ENCODE measurements around the gene EDN3. TPM values are rescaled to one million over a fixed set of nuclear protein-coding genes. Genes with fewer than 3 reads are reported as not detected.
A peak's percentile ranks its signal among the peaks of the same experiment; 100 is the strongest.

EDN3 gene
- total RNA-seq, 2 donors from 2014 or later = not detected

DNA sequence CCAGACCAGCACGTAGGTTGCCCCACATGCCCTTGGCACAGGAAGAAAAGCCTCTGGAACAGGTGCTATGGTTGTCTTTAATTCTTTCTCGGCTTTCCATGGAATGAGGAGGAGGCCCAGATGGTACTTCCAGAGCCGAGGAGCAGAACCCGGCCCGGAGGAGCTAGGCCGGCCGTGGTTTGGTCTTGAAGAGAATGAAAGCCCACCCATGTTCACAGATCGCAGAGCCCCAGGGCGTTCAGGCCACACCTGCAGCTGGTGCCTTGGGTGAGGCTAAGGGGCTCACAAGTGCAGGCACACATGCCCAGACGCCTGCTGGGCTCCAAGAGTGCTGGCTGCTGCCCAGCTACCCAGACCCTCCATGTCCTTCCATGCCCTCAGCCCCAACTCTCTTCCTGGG, 20.0 kb downstream of the EDN3 start:
- peaks cover 2% of the 10 kb centered on the region for H3K4me1 Mint-ChIP-seq

DNA sequence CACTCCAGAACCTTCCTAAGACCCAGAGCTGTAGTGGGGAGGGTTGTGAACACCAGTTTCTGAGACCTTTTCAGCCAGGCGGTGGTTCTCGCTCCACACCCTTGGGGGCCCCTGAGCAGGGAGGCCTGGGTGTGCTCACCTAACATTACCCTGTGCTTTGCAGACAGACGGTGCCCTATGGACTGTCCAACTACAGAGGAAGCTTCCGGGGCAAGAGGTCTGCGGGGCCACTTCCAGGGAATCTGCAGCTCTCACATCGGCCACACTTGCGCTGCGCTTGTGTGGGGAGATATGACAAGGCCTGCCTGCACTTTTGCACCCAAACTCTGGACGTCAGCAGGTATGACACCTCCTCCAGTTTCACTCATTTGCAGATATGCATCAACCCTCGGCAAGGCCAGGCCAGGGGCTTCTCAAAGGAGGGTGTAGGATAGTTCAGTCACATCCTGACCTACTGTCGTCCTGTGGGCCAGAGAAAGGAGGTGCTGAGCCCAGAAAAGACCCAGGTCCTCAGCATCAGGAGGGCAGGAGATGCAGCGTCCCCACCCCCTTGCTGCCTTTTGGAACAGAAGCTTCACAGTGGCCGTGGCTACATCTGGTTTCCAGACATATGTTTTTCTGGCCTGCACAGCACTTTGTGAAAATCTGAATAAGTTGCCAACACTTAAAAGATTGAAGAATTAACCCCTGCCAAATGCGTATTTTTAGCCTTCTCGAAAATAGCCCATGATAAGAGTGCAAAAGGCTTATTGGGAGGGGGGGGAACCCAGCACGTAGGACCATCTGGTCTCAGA, 20.6 kb downstream of the EDN3 start:
- H3K9me3 Mint-ChIP-seq = peaks cover 3% of the 10 kb centered on the region
- peaks cover 3% of the 10 kb centered on the region for H3K4me1 ChIP-seq (ENCODE audit: control insufficient read depth, insufficient read depth, low read length)
- no peak overlapping the region for H3K4me3 ChIP-seq (ENCODE audit: low read length)
- no peak for TF ChIP-seq CTCF (conservative IDR thresholded peaks at IDR 0.05)
- no peaks in the 10 kb centered on the region for H3K36me3 ChIP-seq (ENCODE audit: control insufficient read depth, insufficient read depth, low read length)
- no peaks in the 10 kb centered on the region for H3K9me3 ChIP-seq (ENCODE audit: control insufficient read depth, low read length)
- no peak overlapping the region for H3K9ac ChIP-seq (ENCODE audit: extremely low read depth, low read length, poor library complexity, severe bottlenecking)
- no peak overlapping the region for H3K27ac ChIP-seq (ENCODE audit: low read depth, low read length)
- 93 to 96% methylated on average over 11 to 16 of the region's 16 CpGs for WGBS, 2 experiments (ENCODE audit: insufficient coverage in 1 of 2, insufficient read length in 1 of 2)
- DNase-seq = no peak
- peaks cover 2% of the 10 kb centered on the region for H3K4me1 Mint-ChIP-seq
- no peak overlapping the region for H3K27ac Mint-ChIP-seq
- H3K36me3 Mint-ChIP-seq (ENCODE audit: low read depth) = no peaks in the 10 kb centered on the region
- no peak overlapping the region for H3K4me3 Mint-ChIP-seq
- H3K27me3 ChIP-seq (ENCODE audit: control insufficient read depth, insufficient read depth, low read length, poor library complexity, severe bottlenecking) = peaks cover 40% of the 10 kb centered on the region
- peaks cover 75% of the 10 kb centered on the region for H3K27me3 Mint-ChIP-seq (ENCODE audit: insufficient read depth)

More for the DNA sequence above, 20.0 kb downstream of the EDN3 start:
- WGBS, 2 experiments (ENCODE audit: insufficient coverage in 1 of 2, insufficient read length in 1 of 2) = 92 to 94% methylated on average over 6 to 10 of the region's 10 CpGs
- no peak overlapping the region for H3K4me3 ChIP-seq (ENCODE audit: low read length)
- H3K4me3 Mint-ChIP-seq = no peak overlapping the region
- peaks cover 34% of the 10 kb centered on the region for H3K27me3 ChIP-seq (ENCODE audit: control insufficient read depth, insufficient read depth, low read length, poor library complexity, severe bottlenecking)
- peaks cover 3% of the 10 kb centered on the region for H3K4me1 ChIP-seq (ENCODE audit: control insufficient read depth, insufficient read depth, low read length)
- DNase-seq = no peak
- H3K36me3 Mint-ChIP-seq (ENCODE audit: low read depth) = no peaks in the 10 kb centered on the region
- H3K9me3 ChIP-seq (ENCODE audit: control insufficient read depth, low read length) = no peaks in the 10 kb centered on the region
- H3K9me3 Mint-ChIP-seq = peaks cover 3% of the 10 kb centered on the region
- H3K36me3 ChIP-seq (ENCODE audit: control insufficient read depth, insufficient read depth, low read length) = no peaks in the 10 kb centered on the region
- no peak for TF ChIP-seq CTCF (conservative IDR thresholded peaks at IDR 0.05)
- no peak overlapping the region for H3K27ac Mint-ChIP-seq
- H3K9ac ChIP-seq (ENCODE audit: extremely low read depth, low read length, poor library complexity, severe bottlenecking) = no peak overlapping the region
- H3K27ac ChIP-seq (ENCODE audit: low read depth, low read length) = no peak overlapping the region
- H3K27me3 Mint-ChIP-seq (ENCODE audit: insufficient read depth) = peaks cover 70% of the 10 kb centered on the region

- peaks cover 51% of the 10 kb centered on the region for H3K27me3 ChIP-seq (ENCODE audit: control insufficient read depth, insufficient read depth, low read length, poor library complexity, severe bottlenecking)
- WGBS, 2 experiments (ENCODE audit: insufficient coverage in 1 of 2, insufficient read length in 1 of 2) = 93 to 100% methylated on average over 2 to 9 of the region's 9 CpGs
- H3K4me3 ChIP-seq (ENCODE audit: low read length) = no peak overlapping the region
- no peak for DNase-seq
- peaks cover 3% of the 10 kb centered on the region for H3K4me1 ChIP-seq (ENCODE audit: control insufficient read depth, insufficient read depth, low read length)
- Mint-ChIP-seq H3K36me3 (ENCODE audit: low read depth) (no peaks in the 10 kb centered on the region), H3K27ac (no peak overlapping the region), H3K27me3 (ENCODE audit: insufficient read depth) (peaks cover 79% of the 10 kb centered on the region), H3K4me3 (no peak overlapping the region), H3K9me3 (peaks cover under 1% of the 10 kb centered on the region), H3K4me1 (peaks cover 2% of the 10 kb centered on the region)
- no peak overlapping the region for H3K9ac ChIP-seq (ENCODE audit: extremely low read depth, low read length, poor library complexity, severe bottlenecking)
- peak overlapping the region; percentile 47 for H3K27ac ChIP-seq (ENCODE audit: low read depth, low read length)
- no peaks in the 10 kb centered on the region for H3K36me3 ChIP-seq (ENCODE audit: control insufficient read depth, insufficient read depth, low read length)
- TF ChIP-seq CTCF (conservative IDR thresholded peaks at IDR 0.05) = no peak
- no peaks in the 10 kb centered on the region for H3K9me3 ChIP-seq (ENCODE audit: control insufficient read depth, low read length)
These were observed 21.7 kb downstream of the EDN3 start for GRCh38 chr20:59322081-59322480.
